K562 (cell line): ENCODE results near the gene DPP4.

ENCODE experiments used
- JUND ChIP-seq, 2 experiments: IDR thresholded peaks; 2 replicates in 1 of 2; 3 replicates in 1 of 2; pipeline ENCODE4 v1.6.1; 2011; ENCODE audit warnings: borderline replicate concordance in 2 of 2, low read depth in 2 of 2, low read length in 2 of 2, improper control_type of control experiment in 1 of 2, missing biosample characterization in 1 of 2, missing genetic modification characterization in 1 of 2, missing genetic modification reagents in 1 of 2
- MAZ ChIP-seq, 2 experiments: fragments of 450-650 bp in 1 of 2; sonication (generic) in 1 of 2; formaldehyde crosslinking; IDR thresholded peaks in 1 of 2; conservative IDR thresholded peaks in 1 of 2; 2 replicates each; pipeline versions ENCODE4 v1.4.0 to v1.5.0; 2020; ENCODE audit warnings: mild to moderate bottlenecking in 1 of 2, missing genetic modification reagents in 1 of 2
- SMAD1 ChIP-seq: fragments of 150-350 bp; IDR thresholded peaks from 2 replicates; pipeline ENCODE4 v1.6.1; 2014; ENCODE audit warnings: low read length, low read depth; ENCODE audit not compliant: partially characterized antibody
- SRF ChIP-seq, 2 experiments: fragments of 250-450, 450-650 bp in 1 of 2; sonication (Bioruptor Pico) in 1 of 2; sonication (generic) in 1 of 2; formaldehyde crosslinking; IDR thresholded peaks; 2 replicates each; pipeline versions ENCODE4 v1.5.0 to v1.5.1; 2020 to 2022; ENCODE audit warnings: mild to moderate bottlenecking in 1 of 2, missing genetic modification reagents in 1 of 2
- TAF15 ChIP-seq: fragments of 200-400 bp; formaldehyde crosslinking; IDR thresholded peaks from 2 replicates; pipeline ENCODE4 v1.6.1; 2017; ENCODE audit warnings: mild to moderate bottlenecking, low read depth, low read length, moderate library complexity
- U2AF2 ChIP-seq: fragments of 200-400 bp; formaldehyde crosslinking; optimal IDR thresholded peaks from 2 replicates; pipeline ENCODE3; 2017; ENCODE audit warnings: low read depth, mild to moderate bottlenecking, low read length
- ZKSCAN1 ChIP-seq: fragments of 150-350 bp; IDR thresholded peaks from 2 replicates; pipeline ENCODE4 v1.6.1; 2016; ENCODE audit warnings: low read depth, low read length
- ZNF79 ChIP-seq: fragments of 250-450 bp; sonication (Bioruptor Pico); IDR thresholded peaks from 2 replicates; pipeline ENCODE4 v1.4.0; 2020; ENCODE audit warnings: low read depth, mild to moderate bottlenecking, moderate library complexity
- TF ChIP-seq, protein P1 (sequence below), 3 experiments: IDR thresholded peaks in 2 of 3; conservative IDR thresholded peaks in 1 of 3; 2 replicates each; pipeline ENCODE4 v1.5.1; 2011 to 2012; ENCODE audit warnings: low read length in 3 of 3, mild to moderate bottlenecking in 3 of 3, control low read depth in 2 of 3, improper control_type of control experiment in 1 of 3, inconsistent platforms in 1 of 3, low read depth in 1 of 3, mixed read lengths in 1 of 3, moderate library complexity in 1 of 3; ENCODE audit not compliant: insufficient read depth in 2 of 3
- TF ChIP-seq, protein P2 (sequence below): fragments of 250-450 bp; sonication (Bioruptor Pico); IDR thresholded peaks from 2 replicates; pipeline ENCODE4 v1.5.0; 2020; ENCODE audit warnings: mild to moderate bottlenecking, borderline replicate concordance
- TF ChIP-seq, protein P3 (sequence below): sonication (generic); formaldehyde crosslinking; IDR thresholded peaks from 2 replicates; pipeline ENCODE4 v1.8.1; 2023; ENCODE audit warnings: mild to moderate bottlenecking, missing genetic modification reagents

GRCh38 chr2:162007447-162008040, 66.5 kb downstream of the DPP4 start:
- TF ChIP-seq, protein P1, sequence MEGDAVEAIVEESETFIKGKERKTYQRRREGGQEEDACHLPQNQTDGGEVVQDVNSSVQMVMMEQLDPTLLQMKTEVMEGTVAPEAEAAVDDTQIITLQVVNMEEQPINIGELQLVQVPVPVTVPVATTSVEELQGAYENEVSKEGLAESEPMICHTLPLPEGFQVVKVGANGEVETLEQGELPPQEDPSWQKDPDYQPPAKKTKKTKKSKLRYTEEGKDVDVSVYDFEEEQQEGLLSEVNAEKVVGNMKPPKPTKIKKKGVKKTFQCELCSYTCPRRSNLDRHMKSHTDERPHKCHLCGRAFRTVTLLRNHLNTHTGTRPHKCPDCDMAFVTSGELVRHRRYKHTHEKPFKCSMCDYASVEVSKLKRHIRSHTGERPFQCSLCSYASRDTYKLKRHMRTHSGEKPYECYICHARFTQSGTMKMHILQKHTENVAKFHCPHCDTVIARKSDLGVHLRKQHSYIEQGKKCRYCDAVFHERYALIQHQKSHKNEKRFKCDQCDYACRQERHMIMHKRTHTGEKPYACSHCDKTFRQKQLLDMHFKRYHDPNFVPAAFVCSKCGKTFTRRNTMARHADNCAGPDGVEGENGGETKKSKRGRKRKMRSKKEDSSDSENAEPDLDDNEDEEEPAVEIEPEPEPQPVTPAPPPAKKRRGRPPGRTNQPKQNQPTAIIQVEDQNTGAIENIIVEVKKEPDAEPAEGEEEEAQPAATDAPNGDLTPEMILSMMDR (IDR thresholded peaks at IDR 0.05 in 2 of 3, conservative IDR thresholded peaks at IDR 0.05 in 1 of 3; ENCODE audit: insufficient read depth in 2 of 3, low read depth in 1 of 3, low read length in 3 of 3): peak in 1 of 3 experiments; percentile 63; a peak in 3 of 6 replicates
- TF ChIP-seq ZKSCAN1 (no peak), MAZ (CRISPR knock-in tag; conservative IDR thresholded peaks at IDR 0.05 in 1 of 2, IDR thresholded peaks at IDR 0.05 in 1 of 2) (no peak), SMAD1 (no peak), U2AF2 (no peak), SRF (CRISPR knock-in tag; IDR thresholded peaks at IDR 0.05) (no peak), TAF15 (no peak), JUND (IDR thresholded peaks at IDR 0.05; ENCODE audit: borderline replicate concordance, low read depth, low read length) (no peak), JUND (tag; IDR thresholded peaks at IDR 0.05; ENCODE audit: borderline replicate concordance, low read depth, low read length) (no peak), ZNF79 (CRISPR knock-in tag) (no peak)
- TF ChIP-seq, protein P2, sequence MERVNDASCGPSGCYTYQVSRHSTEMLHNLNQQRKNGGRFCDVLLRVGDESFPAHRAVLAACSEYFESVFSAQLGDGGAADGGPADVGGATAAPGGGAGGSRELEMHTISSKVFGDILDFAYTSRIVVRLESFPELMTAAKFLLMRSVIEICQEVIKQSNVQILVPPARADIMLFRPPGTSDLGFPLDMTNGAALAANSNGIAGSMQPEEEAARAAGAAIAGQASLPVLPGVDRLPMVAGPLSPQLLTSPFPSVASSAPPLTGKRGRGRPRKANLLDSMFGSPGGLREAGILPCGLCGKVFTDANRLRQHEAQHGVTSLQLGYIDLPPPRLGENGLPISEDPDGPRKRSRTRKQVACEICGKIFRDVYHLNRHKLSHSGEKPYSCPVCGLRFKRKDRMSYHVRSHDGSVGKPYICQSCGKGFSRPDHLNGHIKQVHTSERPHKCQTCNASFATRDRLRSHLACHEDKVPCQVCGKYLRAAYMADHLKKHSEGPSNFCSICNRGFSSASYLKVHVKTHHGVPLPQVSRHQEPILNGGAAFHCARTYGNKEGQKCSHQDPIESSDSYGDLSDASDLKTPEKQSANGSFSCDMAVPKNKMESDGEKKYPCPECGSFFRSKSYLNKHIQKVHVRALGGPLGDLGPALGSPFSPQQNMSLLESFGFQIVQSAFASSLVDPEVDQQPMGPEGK (CRISPR knock-in tag): no peak
- TF ChIP-seq, protein P3, sequence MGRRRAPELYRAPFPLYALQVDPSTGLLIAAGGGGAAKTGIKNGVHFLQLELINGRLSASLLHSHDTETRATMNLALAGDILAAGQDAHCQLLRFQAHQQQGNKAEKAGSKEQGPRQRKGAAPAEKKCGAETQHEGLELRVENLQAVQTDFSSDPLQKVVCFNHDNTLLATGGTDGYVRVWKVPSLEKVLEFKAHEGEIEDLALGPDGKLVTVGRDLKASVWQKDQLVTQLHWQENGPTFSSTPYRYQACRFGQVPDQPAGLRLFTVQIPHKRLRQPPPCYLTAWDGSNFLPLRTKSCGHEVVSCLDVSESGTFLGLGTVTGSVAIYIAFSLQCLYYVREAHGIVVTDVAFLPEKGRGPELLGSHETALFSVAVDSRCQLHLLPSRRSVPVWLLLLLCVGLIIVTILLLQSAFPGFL: no peak
